GM21367 (cell line): ENCODE data around the gene CD79A.

ENCODE experiments used
- ATAC-seq: cut with Tn5 transposase; IDR thresholded peaks from one replicate; pipeline ENCODE4 v1.9.1; 2021; ENCODE audit not compliant: unreplicated experiment

Gene CD79A

DNA sequence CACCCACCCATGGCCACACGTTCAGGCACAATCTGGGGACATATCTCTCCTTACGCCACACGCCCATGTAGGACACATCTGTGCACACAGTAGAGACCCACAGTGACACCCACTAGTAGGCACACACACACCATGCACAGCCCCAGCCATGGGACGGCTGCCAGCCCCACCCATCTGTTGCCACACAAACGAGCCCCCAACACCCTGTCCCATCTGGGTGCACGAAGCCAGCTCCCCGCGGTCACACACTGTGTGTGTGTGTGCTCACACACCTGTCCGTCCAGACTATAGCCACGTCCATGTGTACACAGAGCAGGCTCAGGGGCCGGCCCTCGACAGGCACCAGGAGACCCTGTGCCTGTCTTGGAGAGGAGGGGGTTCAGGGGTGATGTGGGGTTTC lies 40.6 kb downstream of the CD79A start:
- no peak for ATAC-seq

DNA sequence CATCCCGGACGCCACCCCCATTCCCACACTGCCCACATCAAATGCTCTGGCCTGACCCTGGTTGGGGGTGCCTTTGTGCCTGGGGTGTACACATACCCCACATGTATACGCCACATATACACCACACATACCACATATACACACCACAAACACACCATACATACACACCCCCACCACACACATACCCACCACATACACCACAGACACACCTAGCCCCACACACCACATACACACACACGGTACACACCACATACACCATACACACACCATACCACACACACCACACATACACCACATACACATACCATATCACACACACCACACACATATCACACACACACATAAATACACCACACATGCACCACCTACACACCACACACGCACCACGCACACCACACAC lies 41.0 kb downstream of the CD79A start:
- ATAC-seq: no peak

DNA sequence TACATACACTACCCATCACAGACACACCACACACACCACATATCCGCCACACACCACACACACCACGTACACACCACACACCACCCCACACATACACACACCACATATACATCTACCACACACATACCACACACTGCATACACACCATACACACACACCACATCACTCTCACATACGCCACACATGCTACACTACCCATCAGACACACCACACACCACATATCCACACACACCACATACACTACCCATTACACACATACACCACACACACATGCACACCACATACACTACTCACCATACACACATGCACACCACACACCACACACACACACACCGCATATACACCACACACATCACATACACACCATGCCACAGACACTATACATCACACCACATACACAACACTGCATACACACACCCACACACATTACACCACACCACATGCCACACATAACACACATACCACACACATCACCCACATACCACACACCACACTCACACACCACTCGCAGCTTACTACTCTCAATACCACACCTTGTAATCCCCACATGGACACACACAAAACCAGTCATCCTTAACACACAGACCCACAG lies 41.7 kb downstream of the CD79A start:
- ATAC-seq: no peak

DNA sequence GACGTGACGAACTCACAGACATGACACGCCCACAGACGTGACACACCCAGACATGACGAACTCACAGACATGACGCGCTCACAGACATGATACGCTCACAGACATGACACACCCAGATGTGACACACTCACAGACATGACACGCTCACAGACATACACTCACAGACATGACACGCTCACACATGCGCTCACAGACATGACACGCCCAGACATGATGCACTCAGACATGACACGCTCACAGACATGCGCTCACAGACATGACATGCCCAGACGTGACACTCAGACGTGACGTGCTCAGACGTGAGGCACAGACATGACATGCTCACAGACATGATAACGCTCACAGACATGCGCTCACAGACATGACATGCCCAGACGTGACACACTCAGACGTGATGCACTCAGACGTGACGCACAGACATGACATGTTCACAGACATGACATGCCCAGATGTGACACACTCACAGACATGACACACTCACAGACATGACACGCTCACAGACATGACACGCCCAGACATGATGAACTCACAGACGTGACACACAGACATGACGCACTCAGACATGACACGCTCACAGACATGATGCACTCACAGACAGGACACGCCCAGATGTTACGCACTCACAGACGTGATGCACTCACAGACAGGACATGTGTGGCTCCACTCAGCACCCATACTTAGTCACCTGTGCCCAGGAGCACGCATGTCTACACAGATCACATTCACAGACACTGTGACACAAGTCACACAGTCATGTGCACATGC lies 43.1 kb downstream of the CD79A start:
- ATAC-seq: no peak

DNA sequence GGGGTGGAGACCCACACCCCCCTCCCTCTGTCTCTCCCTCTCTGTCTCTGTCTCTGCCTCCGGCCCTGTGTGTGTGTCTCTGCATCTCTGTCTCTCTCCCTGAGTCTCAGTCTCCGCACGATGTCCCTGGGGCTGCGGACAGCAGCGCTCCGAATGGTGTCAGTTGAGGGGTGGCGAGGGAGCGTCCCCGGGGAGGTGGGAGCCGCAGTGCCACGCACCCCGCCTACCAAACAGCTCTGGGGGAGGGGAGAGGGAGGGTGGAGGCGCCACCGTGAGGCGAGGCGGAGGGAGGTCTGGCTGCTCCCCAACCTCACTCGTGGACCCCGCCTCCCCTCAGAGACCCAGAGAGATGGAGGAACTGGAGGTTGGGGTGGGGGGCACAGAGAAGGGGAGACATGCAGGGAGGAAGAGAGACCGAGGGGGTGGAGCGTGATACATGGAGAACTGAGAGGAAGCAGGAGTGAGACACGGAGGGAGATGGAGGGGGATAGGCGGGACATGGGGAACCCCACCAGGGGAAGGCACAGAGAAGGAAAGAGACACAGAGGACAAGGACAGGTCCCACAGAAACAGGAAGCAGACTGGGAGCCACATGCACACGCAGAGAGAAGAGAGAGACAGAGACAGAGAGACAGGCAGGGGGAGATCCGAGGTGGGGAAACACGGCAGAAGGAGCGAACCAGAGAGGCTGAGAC lies 44.0 kb downstream of the CD79A start:
- ATAC-seq: no peak

DNA sequence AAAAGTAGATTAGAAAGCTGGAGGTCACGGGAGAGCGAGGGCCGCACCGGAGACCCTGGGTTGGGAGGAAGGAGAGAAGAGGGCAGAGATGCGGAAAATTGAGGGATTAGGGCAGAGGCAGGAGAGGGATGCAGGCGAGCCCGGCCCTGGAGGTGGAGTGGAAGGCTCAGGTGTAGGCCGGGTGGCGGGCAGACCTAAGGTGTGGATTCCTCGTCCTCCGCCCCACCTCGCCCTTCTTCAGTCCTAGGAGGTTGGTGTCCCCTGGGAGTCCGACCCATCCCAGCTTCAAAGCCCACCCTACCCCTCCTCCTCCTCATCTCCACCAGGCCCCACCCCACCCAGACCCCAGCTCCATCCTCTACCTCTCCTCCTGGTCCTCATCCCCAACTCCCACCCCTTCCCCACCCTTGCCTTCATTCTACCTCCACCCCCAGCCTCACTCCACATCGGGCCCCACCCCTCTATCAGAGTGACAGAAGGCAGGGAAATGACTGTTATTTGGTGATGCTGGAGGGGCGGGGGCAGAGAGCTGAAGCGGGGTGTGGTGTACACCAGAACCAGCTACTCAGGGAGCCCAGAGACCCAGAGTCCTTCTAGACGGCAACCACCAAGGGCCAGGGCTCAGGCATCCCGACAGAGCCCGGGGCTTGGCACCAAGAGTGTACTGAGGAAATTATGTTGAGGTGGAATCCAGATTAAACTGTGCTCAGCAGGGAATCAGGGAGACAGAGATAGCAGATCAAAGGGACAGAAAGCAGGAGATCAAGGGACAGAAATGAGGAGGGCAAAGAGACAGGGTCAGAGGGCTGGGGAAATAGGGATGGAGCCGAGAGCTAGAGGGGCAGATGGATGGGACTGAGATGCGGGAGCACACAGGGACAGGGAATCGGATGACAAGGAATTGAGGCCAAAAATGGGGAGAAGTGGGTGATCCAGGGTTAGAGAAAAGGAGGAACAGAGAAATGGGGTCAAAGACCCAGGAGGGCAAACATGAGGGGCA lies 44.8 kb downstream of the CD79A start:
- ATAC-seq: no peak

DNA sequence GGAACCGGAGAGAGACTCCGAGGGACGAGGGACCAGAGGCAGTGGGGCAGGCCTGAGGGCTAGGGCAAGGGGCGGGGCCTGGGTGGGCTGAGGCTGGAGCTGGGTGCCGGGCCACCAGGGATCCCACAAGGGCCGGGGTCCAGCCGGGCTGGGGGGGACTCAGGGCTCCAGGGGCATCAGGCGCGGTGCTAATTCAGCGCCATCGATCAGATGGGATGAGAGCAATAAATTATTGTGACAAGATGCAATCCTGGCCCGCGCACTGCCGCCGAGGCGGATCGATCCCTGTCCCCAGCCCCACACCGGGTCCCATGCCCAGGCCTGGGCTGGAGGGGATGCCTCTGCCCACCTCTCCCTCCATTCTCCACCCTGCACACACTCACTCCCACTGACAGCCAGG lies 45.5 kb downstream of the CD79A start:
- ATAC-seq: no peak

DNA sequence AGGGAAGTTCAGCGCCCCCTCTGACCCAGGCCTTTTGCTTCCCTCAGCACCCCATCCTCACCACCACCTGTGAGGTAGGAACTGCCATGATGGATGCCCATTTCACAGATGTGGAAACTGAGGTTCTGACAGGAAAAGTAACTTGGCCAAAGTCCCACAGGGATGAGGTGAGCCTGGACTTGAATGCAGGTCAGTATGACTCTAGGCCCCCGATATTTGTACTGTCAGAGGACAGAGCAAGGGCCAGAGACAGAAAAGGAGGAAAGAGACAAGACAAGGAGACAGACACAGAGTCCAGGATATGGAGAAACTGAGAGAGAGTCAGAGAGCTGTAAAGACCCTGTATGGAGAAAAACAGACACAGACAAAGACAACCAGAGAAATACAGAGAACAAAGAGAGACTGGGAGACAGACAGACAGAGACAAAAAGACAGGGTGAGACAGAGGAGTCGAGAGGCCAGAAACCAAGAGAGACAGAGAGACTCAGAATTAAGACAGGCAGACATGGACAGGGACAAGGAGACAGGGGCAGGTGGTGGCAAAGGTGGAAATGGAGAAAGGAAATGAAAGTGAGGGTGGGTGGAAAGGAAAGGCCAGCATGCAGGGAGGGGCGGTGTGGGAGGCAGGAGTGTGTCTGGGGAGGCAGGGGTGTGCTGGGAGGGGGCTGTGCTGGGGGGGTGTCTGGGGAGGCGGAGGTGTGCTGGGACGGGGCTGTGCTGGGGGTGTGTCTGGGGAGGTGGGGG lies 46.1 kb downstream of the CD79A start:
- ATAC-seq: no peak

DNA sequence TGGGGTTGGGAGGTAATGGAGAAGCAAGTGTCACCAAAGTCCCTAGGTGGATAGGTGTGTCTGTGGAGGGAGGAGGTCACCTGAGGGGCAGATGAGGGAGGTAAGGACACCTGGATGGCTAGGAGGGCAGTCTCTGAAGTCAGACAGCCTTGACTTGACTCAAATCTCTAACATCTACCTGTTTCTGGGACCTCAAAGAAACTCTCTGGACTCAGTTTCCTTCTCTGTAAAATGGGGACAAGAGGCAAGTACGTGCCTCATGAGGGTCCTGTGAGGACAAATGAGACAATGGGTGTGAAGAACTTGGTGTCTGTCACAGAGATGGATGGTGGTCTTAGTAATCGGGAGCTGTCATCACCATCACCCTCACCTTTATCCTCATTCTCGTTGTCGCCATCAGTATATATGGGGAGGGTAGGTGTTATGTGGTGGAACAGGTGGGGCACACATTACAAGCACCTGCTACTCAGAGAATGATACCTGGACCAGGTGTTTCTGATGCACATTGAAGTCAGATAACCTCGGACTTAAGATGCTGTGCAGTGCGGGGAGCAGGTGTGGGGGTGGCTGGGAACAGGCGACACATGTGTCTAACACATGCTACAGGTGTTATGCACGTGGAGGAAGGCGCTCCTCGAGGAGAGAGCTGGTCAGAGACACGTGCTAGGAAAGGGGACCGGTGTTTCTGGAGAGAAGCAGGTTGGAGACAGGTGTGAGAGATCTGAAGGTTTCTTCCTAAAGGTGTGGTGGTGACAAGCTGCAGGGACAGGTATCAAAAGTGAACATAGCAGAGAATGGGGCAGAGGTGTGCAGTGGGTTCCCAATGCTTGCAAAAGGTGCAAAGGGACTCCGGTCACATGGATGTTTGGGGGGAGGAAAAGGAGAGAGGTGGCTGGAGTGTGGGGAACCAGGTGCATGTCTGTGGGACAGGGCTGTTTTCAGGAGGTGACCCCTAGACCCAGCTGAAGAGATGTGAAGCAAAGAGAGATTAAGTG lies 47.4 kb downstream of the CD79A start:
- no peak for ATAC-seq

DNA sequence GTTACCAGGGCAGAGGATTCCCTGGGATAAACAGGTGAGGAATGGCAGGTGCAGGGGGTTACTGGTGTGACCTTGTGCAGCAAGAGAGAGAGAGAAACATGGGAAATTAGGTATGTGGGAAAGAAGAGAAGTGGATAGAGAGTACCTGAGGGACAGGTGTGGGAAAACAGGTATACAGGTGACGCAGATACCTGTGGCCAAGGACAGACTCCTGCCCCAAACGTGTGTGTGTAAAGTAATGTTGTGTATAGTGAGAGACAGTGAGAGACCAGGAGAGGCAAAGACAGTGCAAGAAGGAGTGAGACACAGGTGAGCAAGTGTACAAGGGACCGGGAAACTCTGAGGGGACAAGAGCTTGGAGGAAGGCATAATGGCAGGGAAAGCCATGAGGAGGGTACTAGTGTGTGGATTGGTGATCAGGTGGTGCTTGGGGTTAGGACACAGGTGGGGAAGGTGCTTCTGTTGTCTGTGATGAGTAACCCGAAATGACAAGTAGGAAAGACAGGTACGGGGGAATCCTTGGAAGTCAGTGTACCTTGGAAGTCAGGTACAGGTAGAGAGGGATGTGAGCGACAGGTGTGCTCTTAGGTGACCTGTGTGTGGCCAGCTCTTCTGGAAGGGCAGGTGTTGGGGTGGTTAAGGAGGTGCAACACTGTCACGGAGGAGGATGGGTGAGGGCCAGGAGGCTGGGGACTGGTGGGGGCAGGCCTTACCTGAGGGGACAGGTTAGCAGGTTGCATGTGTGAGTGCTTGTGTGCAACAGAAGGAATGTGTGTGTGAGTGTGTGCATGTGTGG lies 48.3 kb downstream of the CD79A start:
- ATAC-seq: no peak

DNA sequence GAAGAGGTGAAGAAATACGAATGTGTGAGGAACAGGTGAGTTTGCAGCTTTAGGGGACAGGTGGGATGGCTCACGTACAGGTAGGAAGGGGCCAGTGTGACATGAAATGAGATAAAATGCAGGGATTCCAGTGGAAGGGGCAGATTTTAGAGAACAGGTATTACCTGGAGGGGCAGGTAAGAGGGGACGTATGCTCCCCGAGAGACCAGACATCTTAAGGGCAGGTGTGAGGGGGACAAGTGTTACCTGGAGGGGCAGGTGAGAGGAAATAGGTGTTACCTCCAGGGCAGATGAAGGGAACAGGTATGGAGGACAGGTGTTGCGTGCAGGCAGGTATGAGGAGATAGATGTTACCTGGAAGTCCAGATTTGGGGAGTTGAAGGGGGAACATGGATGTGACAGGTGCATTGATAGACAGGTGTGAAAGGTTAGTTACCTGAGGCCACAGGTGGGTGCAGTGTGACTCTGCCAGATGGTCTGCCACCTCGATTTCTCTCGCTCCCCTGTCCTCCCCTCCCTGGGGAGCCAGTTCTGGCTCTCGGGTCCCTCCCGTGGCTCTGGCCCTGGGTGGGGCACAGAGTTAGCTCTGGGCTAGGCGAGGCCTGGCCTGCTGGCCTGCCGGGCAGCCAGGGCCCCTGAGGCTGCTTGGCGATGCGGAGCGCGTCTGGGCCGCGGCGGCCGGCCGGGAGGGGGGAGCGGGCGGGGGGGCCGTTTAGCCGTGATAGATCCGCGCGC lies 49.1 kb downstream of the CD79A start:
- ATAC-seq: no peak

DNA sequence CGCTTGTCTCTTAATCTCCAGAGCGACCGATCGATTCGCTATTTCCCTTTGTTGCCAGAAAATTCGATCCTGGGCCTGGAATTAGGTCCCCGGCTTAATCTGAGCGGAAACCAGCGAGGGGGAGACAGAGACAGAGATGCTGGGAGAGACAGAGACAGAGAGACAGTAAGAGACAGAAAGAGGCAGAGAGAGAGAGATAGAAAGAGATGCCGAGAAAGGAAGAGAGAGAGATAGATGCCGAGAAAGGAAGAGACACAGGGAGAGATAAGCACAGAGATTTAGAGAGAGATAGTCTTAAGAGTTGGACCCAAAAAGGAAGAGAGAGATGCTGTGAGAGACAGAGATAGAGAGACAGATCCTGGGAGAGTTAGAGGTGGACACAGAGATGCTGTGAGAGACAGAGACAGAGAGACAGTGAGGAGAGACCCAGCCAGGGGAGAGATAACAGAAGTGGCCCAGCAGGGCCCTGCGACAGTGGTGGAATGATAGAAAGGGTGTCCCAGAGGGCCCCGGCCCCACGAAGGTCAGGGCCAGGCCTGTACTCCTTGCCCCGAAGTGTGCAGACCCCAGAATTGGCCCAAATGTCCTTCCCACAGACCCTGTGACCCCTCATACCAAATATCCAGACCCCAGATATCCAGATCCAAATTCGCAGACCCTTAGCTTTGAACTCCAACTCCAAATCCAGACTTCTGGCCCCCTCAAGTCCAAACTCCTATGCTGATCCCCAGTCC lies 49.9 kb downstream of the CD79A start:
- ATAC-seq: no peak

DNA sequence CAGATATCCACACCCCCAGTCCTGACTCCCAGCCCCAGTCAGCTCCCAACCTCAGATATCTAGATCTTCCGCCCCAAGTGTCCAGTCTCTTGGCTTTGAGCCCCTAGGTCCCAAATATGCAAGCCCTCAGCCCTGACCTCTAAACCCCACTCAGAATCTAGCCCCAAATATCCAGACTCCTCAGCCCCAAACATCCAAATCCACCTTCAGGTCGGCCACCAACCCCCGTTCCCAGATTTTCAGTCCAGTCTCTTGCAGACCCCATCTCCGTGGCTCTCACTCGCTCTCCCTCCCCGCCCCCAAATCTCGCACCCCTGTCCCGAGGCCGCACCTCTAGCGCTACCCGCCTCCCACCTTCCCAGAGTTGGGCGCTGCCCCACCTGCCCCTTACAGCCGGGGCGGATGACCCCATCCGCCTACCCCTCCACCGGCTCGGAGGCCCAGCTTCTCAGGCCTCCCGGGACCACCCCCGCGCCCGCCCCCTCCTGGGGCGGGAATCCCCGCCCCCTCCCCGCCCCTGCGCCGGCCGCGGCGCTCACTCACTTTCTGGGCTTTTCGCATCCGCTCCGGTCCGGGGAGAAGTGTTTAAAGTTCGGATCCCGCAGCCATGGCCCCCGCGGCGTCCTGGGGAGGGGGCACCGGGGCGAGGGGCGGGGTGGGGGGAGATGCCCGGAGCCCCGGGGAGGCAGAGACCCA lies 50.6 kb downstream of the CD79A start:
- ATAC-seq: no peak

DNA sequence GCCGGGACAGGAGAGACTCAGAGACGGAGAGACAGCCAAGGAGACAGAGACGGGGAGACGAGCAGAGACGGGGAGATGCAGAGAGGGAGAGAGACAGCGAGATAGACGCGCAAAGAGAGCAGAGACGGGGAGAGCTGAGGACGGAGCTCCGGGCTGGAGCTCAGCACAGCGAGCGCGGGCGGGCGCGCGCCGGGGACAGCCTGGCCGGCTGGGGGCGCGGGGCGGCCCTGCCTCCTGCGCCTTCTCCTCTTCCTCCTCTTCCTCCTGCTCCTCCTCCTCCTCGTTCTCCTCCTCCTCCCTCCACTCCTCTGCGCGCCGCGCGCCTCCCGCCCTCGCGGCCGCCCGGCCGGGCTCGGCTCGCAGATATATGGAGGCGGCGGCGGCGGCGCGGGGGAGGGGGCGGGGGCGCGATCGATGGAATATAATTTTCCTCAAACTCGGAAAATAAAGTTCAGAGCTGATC lies 51.2 kb downstream of the CD79A start, which contains the start of gene ERFL:
ERFL (minus strand) TSS at position 229 of the 463 bp plus-strand sequence. CDS start 15,530 bp downstream, outside the sequence.
- ATAC-seq: no peak

DNA sequence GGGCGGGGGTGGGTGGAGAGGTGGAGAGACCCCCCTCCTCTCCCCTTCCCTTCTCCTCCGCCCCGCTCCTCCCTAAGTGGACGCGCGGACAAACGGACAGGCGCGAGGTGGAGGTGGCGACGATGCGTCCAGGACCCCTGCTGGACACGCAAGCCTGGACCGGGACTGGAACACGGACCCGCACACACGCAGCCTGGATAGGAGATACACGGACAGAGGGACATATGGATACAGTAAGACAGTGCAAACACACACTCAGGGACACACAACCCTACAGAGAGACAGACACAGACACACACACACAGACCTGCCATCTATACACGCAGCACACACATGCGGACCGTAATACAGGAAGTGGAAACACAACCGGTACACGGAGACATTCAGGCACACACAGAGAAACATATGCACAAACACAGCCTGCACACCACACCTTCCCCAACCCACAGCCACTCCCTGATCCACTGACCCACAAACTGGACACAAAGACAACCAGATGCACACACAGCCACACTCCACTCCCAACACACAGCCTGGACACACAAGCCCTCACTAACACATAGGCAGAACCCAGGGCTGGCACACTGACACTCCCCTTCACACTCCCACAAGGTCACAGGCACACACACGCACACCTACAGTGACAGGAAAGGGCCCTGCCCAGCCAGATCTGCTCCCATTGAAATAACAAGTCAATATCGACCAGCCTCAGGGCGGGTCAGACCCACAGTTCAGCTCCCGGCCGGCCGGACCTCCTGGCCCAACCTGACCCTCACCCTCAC lies 51.9 kb downstream of the CD79A start:
- ATAC-seq: no peak
